GM13976 (cell line): ENCODE results near the gene TNFSF15.

ENCODE experiments used
- DNase-seq: peaks from one replicate; pipeline ENCODE4 v3.0.0; 2012; ENCODE audit warnings: low spot score
- in situ Hi-C: fragments of 300-500 bp; cut with MboI; formaldehyde crosslinking; loops from one replicate; pipeline ENCODE4 v1.12.0; 2022; ENCODE audit warnings: low sequenced_read_pairs, mixed read lengths, inconsistent platforms; ENCODE audit not compliant: unreplicated experiment
- TF ChIP-seq, protein P1 (sequence below): IDR thresholded peaks from 2 replicates; pipeline ENCODE4 v1.5.1; 2012; ENCODE audit warnings: borderline replicate concordance, mild to moderate bottlenecking; ENCODE audit not compliant: insufficient read depth; ENCODE audit errors: extremely low read depth, missing control alignments, control extremely low read depth

Gene TNFSF15

DNA sequence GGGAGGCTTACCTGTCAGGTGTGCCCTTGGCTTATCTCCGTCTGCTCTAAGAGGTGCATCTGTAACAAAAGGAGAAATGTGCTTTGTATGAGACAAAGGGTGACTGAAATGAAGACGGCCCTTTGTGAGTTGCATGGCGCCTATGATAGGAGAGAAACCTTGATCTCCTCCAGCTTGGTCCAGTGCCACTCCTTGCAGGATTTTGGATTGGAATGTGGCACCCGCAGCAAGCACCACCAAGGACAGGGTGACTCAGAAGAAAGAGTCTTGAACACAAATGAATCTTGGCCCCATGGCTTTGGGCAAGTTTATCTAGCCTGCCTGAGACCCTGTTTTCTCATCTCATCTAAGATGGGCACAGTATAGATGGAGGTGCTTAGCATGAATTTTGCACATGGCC, 13.4 kb downstream of the TNFSF15 start:
- DNase-seq: no peak
- in situ Hi-C loops: no loop called here

DNA sequence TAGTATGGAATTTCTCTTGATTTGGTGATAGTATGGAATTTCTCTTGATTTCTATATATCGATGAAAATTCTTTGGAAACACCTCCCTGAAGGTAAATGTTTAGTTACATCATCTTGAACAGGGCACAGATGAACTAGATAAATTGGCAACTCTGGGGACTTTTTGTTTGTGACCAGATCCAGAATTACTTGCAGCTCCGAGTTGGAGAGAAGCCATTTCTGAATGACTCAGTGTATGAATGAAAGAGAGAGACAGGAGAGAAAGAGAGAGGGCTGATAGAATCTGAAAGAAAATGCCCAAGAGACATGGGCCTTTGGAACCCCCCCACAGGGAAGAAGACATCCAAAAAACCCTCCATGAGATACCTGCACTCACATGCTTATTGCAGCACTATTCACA, 14.1 kb downstream of the TNFSF15 start:
- TF ChIP-seq, protein P1, sequence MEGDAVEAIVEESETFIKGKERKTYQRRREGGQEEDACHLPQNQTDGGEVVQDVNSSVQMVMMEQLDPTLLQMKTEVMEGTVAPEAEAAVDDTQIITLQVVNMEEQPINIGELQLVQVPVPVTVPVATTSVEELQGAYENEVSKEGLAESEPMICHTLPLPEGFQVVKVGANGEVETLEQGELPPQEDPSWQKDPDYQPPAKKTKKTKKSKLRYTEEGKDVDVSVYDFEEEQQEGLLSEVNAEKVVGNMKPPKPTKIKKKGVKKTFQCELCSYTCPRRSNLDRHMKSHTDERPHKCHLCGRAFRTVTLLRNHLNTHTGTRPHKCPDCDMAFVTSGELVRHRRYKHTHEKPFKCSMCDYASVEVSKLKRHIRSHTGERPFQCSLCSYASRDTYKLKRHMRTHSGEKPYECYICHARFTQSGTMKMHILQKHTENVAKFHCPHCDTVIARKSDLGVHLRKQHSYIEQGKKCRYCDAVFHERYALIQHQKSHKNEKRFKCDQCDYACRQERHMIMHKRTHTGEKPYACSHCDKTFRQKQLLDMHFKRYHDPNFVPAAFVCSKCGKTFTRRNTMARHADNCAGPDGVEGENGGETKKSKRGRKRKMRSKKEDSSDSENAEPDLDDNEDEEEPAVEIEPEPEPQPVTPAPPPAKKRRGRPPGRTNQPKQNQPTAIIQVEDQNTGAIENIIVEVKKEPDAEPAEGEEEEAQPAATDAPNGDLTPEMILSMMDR: no peak
- in situ Hi-C loops: no loop called here
- DNase-seq: no peak

More for the DNA sequence above, 13.4 kb downstream of the TNFSF15 start:
- TF ChIP-seq, protein P1: no peak

DNA sequence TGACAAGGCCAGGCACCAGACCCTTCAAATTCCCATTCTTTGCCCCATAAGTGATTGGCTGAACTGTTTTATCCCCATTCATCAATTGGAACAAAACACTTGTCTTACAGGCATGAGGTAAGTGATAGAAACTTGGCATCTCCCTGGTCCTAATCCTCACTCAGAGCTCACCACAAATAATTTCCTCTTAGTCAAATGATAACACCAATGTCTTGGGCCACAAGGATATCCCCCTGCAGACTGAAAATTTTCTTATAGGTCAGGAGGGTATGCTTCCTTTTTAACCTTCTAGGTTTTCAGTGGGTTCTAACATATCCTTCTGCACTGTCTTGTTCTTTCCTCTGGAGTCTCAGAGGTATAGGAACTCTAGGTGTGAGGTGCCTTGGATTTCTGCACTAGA, 14.5 kb downstream of the TNFSF15 start:
- TF ChIP-seq, protein P1: no peak
- in situ Hi-C loops: no loop called here
- DNase-seq: no peak

DNA sequence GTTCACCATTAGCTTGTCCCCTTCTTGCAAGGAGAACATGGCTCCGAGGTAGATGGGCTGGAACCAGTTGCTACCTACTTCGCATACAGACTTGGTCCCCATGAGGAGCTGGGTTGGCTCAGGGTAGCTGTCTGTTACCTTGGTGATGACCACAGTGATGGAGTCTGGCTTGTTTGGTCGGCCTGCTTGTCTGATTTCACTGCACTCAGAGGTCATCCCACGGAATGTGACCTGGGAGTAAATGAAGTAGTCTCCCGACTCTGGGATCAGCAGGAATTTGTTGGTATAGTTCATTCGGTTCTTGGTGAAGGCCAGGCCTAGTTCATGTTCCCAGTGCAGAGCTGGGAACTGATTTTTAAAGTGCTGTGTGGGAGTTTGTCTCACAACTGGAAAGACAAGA, 15.3 kb downstream of the TNFSF15 start:
- in situ Hi-C loops: no loop called here
- DNase-seq: no peak
- TF ChIP-seq, protein P1: no peak

DNA sequence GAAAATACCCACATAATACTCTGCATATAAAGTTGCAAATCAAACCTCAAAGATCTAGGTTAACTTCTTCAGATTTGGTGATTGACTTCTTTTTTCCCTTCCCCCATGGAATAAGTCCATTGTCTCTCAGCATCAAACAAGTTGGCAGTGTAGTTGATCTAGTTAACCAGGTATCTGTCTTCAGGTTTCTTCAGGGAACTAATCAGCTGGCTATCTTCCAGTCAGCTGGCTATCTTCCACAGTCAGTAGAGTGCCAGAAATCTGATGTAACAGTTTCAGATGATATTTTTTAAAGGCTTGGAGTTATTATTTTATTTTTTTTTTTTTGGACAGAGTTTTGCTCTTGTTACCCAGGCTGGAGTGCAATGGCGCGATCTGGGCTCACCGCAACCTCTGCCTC, 16.8 kb downstream of the TNFSF15 start:
- DNase-seq: no peak
- in situ Hi-C loops: no loop called here
- TF ChIP-seq, protein P1: no peak

DNA sequence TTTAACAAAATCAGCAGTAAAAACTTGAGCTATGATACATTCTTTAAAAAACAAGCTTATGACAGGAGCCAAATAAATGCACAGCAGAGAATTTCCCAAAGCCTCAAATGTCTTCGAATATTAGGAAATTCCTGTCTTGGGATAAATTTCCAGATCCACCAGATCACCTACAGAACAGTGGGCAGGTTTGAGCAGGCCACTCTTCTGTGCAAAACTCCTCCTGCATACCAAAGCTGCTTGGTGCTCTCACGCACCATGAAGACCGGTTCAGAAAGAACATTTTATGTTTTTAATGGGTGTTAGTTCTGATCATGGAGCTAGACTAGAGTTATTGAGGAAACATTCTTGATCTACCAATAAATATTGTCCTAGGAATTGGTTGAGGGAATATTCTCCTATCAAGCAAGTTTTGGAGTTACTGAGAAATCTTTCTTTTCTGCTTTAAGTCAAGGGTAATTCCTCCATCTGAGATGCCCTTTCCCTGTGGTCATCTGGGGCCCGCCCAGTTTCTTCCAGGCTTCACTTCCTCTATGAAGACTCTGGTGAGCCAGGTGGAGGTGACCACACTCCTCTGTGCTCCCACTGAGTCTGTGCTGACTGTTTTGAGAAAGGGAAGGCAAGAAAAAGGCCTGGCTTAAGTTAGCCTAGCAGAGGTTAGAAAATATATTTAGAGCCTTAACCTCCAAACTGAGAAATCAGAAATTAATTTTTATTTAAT, 17.9 kb downstream of the TNFSF15 start:
- TF ChIP-seq, protein P1: no peak
- DNase-seq: no peak
- in situ Hi-C loops: no loop called here

DNA sequence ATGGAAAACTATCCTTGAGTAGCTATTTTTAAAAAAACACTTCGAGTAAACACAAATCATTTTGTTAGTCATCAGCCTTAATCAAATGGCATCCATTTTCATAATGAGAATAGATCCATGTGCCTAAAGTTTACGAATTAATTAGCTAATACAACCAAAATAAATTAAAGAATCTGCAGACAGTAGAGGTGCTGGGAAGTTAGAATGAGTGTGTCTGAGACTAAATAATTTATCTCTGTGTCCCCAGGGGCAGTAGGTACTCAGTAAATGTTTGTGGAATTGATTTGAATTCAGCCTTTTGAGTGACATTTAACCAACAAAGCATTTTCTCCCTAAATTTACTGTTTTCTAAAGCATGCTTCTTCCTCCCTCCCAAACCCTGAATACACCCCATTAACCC, 18.6 kb downstream of the TNFSF15 start:
- TF ChIP-seq, protein P1: no peak
- DNase-seq: no peak
- in situ Hi-C loops: no loop called here
